Activated T-cell treated with anti-CD3 and anti-CD28 coated beads, Interleukin-2, amount 50 U/mL, for 24 hours (primary cell): ENCODE measurements around the gene WAS.

Experiments
- DNase-seq: peaks from one replicate; pipeline ENCODE4 v3.0.0-alpha.2; 2020
- H3K27ac Mint-ChIP-seq: 2 replicates; pipeline ENCODE4 v1.8.0; 2020; ENCODE audit warnings: mild to moderate bottlenecking, mixed read lengths
- H3K27me3 Mint-ChIP-seq: 2 replicates; pipeline ENCODE4 v1.8.0; 2020; ENCODE audit warnings: mixed read lengths
- H3K36me3 Mint-ChIP-seq: 2 replicates; pipeline ENCODE4 v1.8.0; 2020; ENCODE audit warnings: low read depth, mixed read lengths
- H3K4me1 Mint-ChIP-seq: 2 replicates; pipeline ENCODE4 v1.8.0; 2020; ENCODE audit warnings: low read depth, mixed read lengths
- H3K4me3 Mint-ChIP-seq: 2 replicates; pipeline ENCODE4 v1.8.0; 2020; ENCODE audit warnings: mild to moderate bottlenecking, moderate library complexity, mixed read lengths
- H3K9me3 Mint-ChIP-seq: 2 replicates; pipeline ENCODE4 v1.8.0; 2020; ENCODE audit warnings: mixed read lengths

The WAS gene

DNA sequence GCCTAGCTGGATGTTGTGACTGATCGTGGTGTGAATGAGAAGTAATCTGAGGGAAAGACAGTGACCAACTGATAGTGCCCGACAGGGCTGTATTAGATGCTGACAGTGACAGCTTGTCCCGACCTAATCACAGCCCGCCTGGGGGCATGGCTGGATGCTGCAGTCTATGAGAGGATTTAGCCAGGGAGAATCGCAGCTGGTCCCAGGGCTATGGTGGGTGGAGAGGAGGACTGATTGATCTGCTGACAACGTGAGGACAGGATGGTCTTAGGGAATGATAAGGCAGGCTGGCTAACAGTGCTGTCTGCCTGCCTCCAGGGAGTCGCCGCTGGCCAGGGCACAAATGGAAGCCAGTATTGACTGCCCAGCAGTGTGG is 12.3 kb downstream of the WAS start:
- Mint-ChIP-seq H3K36me3 (peaks cover 33% of the 10 kb centered on the region), H3K9me3 (no peaks in the 10 kb centered on the region), H3K4me3 (peak overlapping the region; percentile 90), H3K4me1 (peaks cover 29% of the 10 kb centered on the region), H3K27ac (peak overlapping the region; percentile 90), H3K27me3 (peaks cover 9% of the 10 kb centered on the region)
- DNase-seq, result no peak

DNA sequence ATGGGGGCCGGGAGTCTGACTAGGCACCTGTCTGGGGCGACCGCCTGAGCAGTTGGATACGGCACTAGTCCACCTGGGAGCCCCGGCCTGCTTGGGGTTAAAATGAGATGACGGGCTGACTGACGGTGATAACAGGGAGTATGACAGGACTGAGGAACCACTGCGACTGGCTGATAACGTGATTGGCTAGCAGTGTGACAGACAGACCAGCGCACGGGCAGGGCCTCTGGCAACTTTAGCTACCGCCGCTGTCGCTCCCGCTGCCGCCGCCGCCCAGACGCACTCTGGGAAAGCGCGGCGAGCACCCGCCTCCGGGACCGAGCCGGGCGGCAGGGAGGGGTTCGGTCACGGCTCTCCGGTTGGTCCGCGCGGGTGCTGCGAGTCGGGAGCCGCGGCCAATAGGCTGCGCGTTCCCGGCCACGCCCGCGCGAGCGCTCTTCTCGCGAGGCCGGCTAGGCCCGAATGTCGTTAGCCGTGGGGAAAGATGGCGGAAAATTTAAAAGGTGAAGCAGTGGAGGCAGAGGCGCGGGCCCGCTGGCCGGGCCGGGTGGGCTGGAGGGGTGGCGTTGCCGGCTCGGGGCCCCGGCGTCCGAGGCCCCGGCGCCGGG is 12.8 kb downstream of the WAS start, which contains the start of gene SUV39H1:
Gene SUV39H1 (plus strand): TSS at position 434 of the 608 bp plus-strand sequence. CDS start 51 bp downstream, at position 485.
- DNase-seq, result peak; percentile 86
- peaks cover 9% of the 10 kb centered on the region for H3K27me3 Mint-ChIP-seq
- H3K27ac Mint-ChIP-seq, result peak within 1 kb of the TSS; percentile 93
- H3K4me1 Mint-ChIP-seq, result peaks cover 30% of the 10 kb centered on the region
- H3K4me3 Mint-ChIP-seq, result peak within 1 kb of the TSS; percentile 90
- peaks cover 32% of the 10 kb centered on the region for H3K36me3 Mint-ChIP-seq
- no peaks in the 10 kb centered on the region for H3K9me3 Mint-ChIP-seq

- DNase-seq, result peak; percentile 64
- Mint-ChIP-seq H3K27me3 (peaks cover 10% of the 10 kb centered on the region), H3K4me3 (peak overlapping the region; percentile 90), H3K4me1 (peaks cover 30% of the 10 kb centered on the region), H3K9me3 (no peaks in the 10 kb centered on the region), H3K36me3 (peaks cover 39% of the 10 kb centered on the region), H3K27ac (peak overlapping the region; percentile 93)
These were observed 13.5 kb downstream of the WAS start for GRCh38 chrX:48696909-48697727.

DNA sequence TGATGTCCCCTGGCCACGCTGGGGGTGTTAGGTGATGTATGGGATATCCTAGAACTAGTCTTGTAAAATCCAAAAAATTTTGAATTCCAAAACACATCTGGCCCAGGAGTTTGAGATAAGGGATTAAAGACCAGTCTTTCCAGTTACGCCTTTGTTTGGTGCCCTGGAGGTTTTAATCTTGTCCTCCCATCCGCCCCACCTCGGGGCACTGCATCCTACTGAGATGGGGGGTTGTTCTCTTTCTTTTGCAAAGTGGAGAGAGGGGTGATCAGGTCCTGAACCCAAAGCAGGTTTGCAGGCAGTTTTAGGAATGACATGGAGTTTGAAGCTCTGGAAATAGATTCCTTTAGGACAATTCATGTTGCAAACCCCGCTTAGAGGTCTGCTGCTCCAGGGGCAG is 14.7 kb downstream of the WAS start:
- Mint-ChIP-seq H3K27ac (no peak overlapping the region), H3K4me3 (peak overlapping the region; percentile 90), H3K9me3 (no peaks in the 10 kb centered on the region), H3K4me1 (peaks cover 34% of the 10 kb centered on the region), H3K36me3 (peaks cover 51% of the 10 kb centered on the region), H3K27me3 (peaks cover 12% of the 10 kb centered on the region)
- no peak for DNase-seq

DNA sequence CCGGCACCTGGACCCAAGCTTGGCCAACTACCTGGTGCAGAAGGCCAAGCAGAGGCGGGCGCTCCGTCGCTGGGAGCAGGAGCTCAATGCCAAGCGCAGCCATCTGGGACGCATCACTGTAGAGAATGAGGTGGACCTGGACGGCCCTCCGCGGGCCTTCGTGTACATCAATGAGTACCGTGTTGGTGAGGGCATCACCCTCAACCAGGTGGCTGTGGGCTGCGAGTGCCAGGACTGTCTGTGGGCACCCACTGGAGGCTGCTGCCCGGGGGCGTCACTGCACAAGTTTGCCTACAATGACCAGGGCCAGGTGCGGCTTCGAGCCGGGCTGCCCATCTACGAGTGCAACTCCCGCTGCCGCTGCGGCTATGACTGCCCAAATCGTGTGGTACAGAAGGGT is 16.6 kb downstream of the WAS start:
- no peak for DNase-seq
- no peak overlapping the region for H3K4me3 Mint-ChIP-seq
- peaks cover 12% of the 10 kb centered on the region for H3K27me3 Mint-ChIP-seq
- H3K27ac Mint-ChIP-seq, result no peak overlapping the region
- no peaks in the 10 kb centered on the region for H3K9me3 Mint-ChIP-seq
- H3K36me3 Mint-ChIP-seq, result peaks cover 69% of the 10 kb centered on the region
- peaks cover 32% of the 10 kb centered on the region for H3K4me1 Mint-ChIP-seq

DNA sequence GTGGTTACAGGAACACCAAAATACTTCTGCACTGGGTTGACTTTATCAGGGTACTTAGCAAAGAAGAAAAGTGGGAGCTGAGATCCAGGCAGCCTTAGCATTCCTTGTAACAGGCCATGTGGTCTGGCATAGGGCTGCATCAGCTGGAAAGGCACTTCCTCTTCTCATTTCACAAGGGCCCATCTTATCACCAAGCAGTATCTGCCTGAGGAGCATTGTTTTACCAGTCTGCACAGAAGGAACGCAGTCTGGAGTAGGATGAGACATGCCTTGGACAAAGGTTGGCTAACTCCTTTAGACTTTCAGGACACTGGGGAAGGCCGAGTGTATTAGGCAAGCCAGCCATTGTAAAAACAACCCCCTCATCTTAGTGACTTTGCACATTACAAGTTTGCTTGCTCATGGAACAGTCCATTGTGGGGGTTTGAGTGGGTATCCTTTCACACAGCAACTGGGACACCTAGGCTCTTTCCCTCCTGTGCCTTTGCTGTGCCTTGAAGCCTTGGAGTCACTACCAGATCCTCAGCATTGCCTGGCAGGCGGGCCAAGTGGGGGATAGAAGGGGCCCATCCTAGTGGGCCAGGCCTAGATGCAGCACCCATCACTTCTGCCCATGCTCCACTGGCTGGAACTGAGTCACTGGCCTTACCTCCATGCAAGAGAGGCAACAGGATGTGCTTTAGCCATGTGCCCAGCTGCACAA is 17.5 kb downstream of the WAS start:
- no peaks in the 10 kb centered on the region for H3K9me3 Mint-ChIP-seq
- H3K27ac Mint-ChIP-seq, result no peak overlapping the region
- no peak for DNase-seq
- peaks cover 74% of the 10 kb centered on the region for H3K36me3 Mint-ChIP-seq
- H3K27me3 Mint-ChIP-seq, result peaks cover 9% of the 10 kb centered on the region
- H3K4me1 Mint-ChIP-seq, result peaks cover 24% of the 10 kb centered on the region
- H3K4me3 Mint-ChIP-seq, result no peak overlapping the region

DNA sequence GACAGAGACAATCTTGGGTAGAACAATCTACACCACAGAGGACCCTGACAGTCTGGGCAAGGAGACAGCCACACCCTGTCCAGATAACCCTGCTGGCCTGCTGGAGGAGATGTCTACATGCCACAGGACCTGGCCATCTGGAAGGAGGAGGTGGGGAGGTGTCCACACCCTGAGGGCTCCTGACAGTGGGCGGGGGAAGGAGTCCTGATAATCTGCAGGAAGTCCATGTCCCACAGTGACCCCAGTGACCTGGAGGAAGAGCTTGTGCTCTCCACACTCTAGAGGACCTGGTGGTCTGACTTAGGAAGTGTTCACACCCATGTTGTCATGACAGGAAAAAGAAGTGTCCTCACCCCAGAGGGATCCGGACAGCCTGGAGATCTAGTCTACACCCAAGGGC is 18.4 kb downstream of the WAS start:
- Mint-ChIP-seq H3K36me3 (peaks cover 80% of the 10 kb centered on the region), H3K9me3 (no peaks in the 10 kb centered on the region), H3K27ac (peak overlapping the region; percentile 15), H3K4me1 (peaks cover 22% of the 10 kb centered on the region), H3K27me3 (peaks cover 11% of the 10 kb centered on the region), H3K4me3 (no peak overlapping the region)
- DNase-seq, result no peak

- no peak for DNase-seq
- Mint-ChIP-seq H3K4me3 (no peak overlapping the region), H3K9me3 (no peaks in the 10 kb centered on the region), H3K4me1 (peaks cover 16% of the 10 kb centered on the region), H3K36me3 (peaks cover 79% of the 10 kb centered on the region), H3K27ac (peak overlapping the region; percentile 6), H3K27me3 (peaks cover 14% of the 10 kb centered on the region)
These were observed 19.1 kb downstream of the WAS start for GRCh38 chrX:48702716-48703115.

GRCh38 chrX:48703228-48703627 is 19.6 kb downstream of the WAS start:
- Mint-ChIP-seq H3K9me3 (no peaks in the 10 kb centered on the region), H3K27ac (no peak overlapping the region), H3K36me3 (peaks cover 83% of the 10 kb centered on the region), H3K4me3 (no peak overlapping the region), H3K27me3 (peaks cover 17% of the 10 kb centered on the region), H3K4me1 (peaks cover 14% of the 10 kb centered on the region)
- DNase-seq, result no peak

- no peak overlapping the region for H3K27ac Mint-ChIP-seq
- peaks cover 14% of the 10 kb centered on the region for H3K4me1 Mint-ChIP-seq
- peaks cover 87% of the 10 kb centered on the region for H3K36me3 Mint-ChIP-seq
- H3K9me3 Mint-ChIP-seq, result no peaks in the 10 kb centered on the region
- DNase-seq, result no peak
- H3K27me3 Mint-ChIP-seq, result peaks cover 24% of the 10 kb centered on the region
- no peak overlapping the region for H3K4me3 Mint-ChIP-seq
These were observed 20.3 kb downstream of the WAS start for GRCh38 chrX:48703642-48704481.

- no peak overlapping the region for H3K27ac Mint-ChIP-seq
- peaks cover 27% of the 10 kb centered on the region for H3K27me3 Mint-ChIP-seq
- no peak for DNase-seq
- H3K4me3 Mint-ChIP-seq, result no peak overlapping the region
- peaks cover 76% of the 10 kb centered on the region for H3K36me3 Mint-ChIP-seq
- peaks cover 16% of the 10 kb centered on the region for H3K4me1 Mint-ChIP-seq
- no peaks in the 10 kb centered on the region for H3K9me3 Mint-ChIP-seq
These were observed 22.3 kb downstream of the WAS start for GRCh38 chrX:48705871-48706270.

GRCh38 chrX:48709522-48710112 is 26.0 kb downstream of the WAS start:
- no peak overlapping the region for H3K27ac Mint-ChIP-seq
- H3K27me3 Mint-ChIP-seq, result peaks cover 34% of the 10 kb centered on the region
- no peaks in the 10 kb centered on the region for H3K9me3 Mint-ChIP-seq
- H3K4me1 Mint-ChIP-seq, result peaks cover 45% of the 10 kb centered on the region
- peaks cover 40% of the 10 kb centered on the region for H3K36me3 Mint-ChIP-seq
- DNase-seq, result no peak
- no peak overlapping the region for H3K4me3 Mint-ChIP-seq

DNA sequence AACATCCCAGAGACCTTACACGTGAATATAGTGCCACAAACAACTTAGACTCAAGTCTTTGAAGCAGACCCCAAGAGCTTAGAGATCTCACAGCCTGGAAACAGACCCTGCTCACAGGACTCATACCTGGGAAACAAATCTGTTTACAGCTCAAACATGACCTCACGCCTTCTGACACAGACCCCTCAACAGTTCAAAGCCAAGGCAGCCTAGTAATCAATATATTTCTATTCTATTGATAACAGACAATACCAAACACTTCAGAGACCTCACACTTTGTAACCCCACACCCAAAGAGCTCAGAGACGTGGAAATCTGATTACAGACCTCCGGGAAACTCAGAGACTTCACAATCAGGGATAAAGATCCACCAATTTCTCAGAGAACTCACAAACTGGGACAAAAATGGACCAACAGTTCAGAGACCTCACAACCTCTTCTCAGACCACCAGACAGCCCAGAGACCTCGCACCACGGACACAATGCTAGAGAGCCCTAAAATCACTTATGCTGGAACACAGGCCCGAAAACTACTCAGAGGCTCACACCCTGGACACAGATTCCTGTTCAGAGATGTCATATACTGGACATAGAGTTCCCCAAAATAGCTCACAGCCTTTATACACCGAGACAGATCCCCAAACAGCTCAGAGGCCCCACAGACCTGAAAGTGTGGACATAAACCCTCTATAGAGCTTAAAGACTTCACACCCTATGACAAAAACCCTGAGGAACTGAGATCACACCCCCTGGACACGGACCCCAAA is 27.7 kb downstream of the WAS start:
- Mint-ChIP-seq H3K36me3 (peaks cover 27% of the 10 kb centered on the region), H3K27me3 (peaks cover 35% of the 10 kb centered on the region), H3K4me1 (peaks cover 62% of the 10 kb centered on the region), H3K4me3 (no peak overlapping the region), H3K27ac (peak overlapping the region; percentile 16), H3K9me3 (no peaks in the 10 kb centered on the region)
- no peak for DNase-seq
